IMR-90 (cell line): Measurements from ENCODE around the gene TMPRSS9. TPM values are rescaled to one million over a fixed set of nuclear protein-coding genes. Genes with fewer than 3 reads are reported as not detected.

Source experiments
- ATAC-seq: fragments of 200-7000 bp; cut with Tn5 transposase; 2 replicates; pipeline ENCODE4 v1.9.1; 2020; ENCODE audit warnings: low read depth, mild to moderate bottlenecking, moderate library complexity
- BruUV-seq: library from RNA; stranded (reverse); fragments of 400-500 nt; replicated peaks from 2 replicates; lab custom pipeline; 2021; lab: Mats Ljungman, UMichigan
- CTCF ChIA-PET: fragments of 300-600 bp; formaldehyde crosslinking; extraction: SDS; loops from one replicate; lab custom pipeline; 2021; ENCODE audit warnings: antibody characterized with exemption; lab: Yijun Ruan, JAX
- POLR2A ChIA-PET: fragments of 300-600 bp; sonication (Branson Sonifier 250); formaldehyde crosslinking; loops from one replicate; lab custom pipeline; 2022; ENCODE audit warnings: antibody characterized with exemption; ENCODE audit not compliant: unreplicated experiment; lab: Charles Lee
- DNase-seq: peaks from one replicate; pipeline ENCODE4 v3.0.0; 2013
- H2AFZ ChIP-seq: replicated peaks from 2 replicates; pipeline ENCODE3; 2013; ENCODE audit warnings: low read length, mild to moderate bottlenecking; ENCODE audit not compliant: poor library complexity
- H2AK5ac ChIP-seq: 2 replicates; pipeline ENCODE4 v1.6.1; 2013; ENCODE audit warnings: low read depth, low read length, inconsistent platforms
- H2AK9ac ChIP-seq: replicated peaks from 2 replicates; pipeline ENCODE3; 2013; ENCODE audit warnings: mild to moderate bottlenecking, low read depth, low read length, moderate library complexity; ENCODE audit not compliant: poor library complexity
- H2BK120ac ChIP-seq: 2 replicates; pipeline ENCODE4 v1.6.1; 2013; ENCODE audit warnings: low read depth, low read length, inconsistent platforms
- H2BK15ac ChIP-seq: 3 replicates; pipeline ENCODE4 v1.6.1; 2013; ENCODE audit warnings: low read depth, low read length, inconsistent platforms
- H2BK20ac ChIP-seq: 2 replicates; pipeline ENCODE4 v1.6.1; 2013; ENCODE audit warnings: low read depth, mild to moderate bottlenecking, inconsistent platforms, low read length, moderate library complexity
- H2BK5ac ChIP-seq: 2 replicates; pipeline ENCODE4 v1.6.1; 2013; ENCODE audit warnings: mild to moderate bottlenecking, low read depth, low read length, inconsistent platforms; ENCODE audit not compliant: poor library complexity, severe bottlenecking
- H3K14ac ChIP-seq: replicated peaks from 2 replicates; pipeline ENCODE4 v1.6.1; 2013; ENCODE audit warnings: low read depth, low read length, inconsistent platforms
- H3K18ac ChIP-seq: 2 replicates; pipeline ENCODE4 v1.6.1; 2013; ENCODE audit warnings: low read depth, low read length, control low read depth
- H3K23ac ChIP-seq: 2 replicates; pipeline ENCODE4 v1.6.1; 2013; ENCODE audit warnings: low read depth, low read length, inconsistent platforms
- H3K27ac ChIP-seq: 2 replicates; pipeline ENCODE4 v1.5.1; 2013; ENCODE audit warnings: mild to moderate bottlenecking, control low read depth, low read length; ENCODE audit not compliant: insufficient read depth
- H3K27me3 ChIP-seq: 2 replicates; pipeline ENCODE4 v1.6.1; 2013; ENCODE audit warnings: low read length; ENCODE audit not compliant: control insufficient read depth, insufficient read depth
- H3K36me3 ChIP-seq: 2 replicates; pipeline ENCODE4 v1.6.1; 2013; ENCODE audit warnings: low read length, mixed read lengths; ENCODE audit not compliant: control insufficient read depth, insufficient read depth
- H3K4ac ChIP-seq: 2 replicates; pipeline ENCODE4 v1.6.1; 2013; ENCODE audit warnings: low read depth, low read length, inconsistent platforms
- H3K4me1 ChIP-seq: 2 replicates; pipeline ENCODE4 v1.6.1; 2013; ENCODE audit warnings: low read length, mixed read lengths; ENCODE audit not compliant: control insufficient read depth, insufficient read depth
- H3K4me2 ChIP-seq: 2 replicates; pipeline ENCODE4 v1.6.1; 2013; ENCODE audit warnings: low read depth, mild to moderate bottlenecking, control low read depth, low read length, moderate library complexity
- H3K4me3 ChIP-seq: 2 replicates; pipeline ENCODE4 v1.5.1; 2013; ENCODE audit warnings: low read depth, mild to moderate bottlenecking, control low read depth, low read length, moderate library complexity; ENCODE audit not compliant: insufficient read depth
- H3K56ac ChIP-seq: 2 replicates; pipeline ENCODE4 v1.6.1; 2013; ENCODE audit warnings: low read length, inconsistent platforms; ENCODE audit not compliant: insufficient read depth; ENCODE audit errors: extremely low read depth
- H3K79me1 ChIP-seq, 2 experiments: 2 replicates each; pipeline ENCODE4 v1.6.1; 2013; ENCODE audit warnings: low read length in 2 of 2, inconsistent platforms in 1 of 2, low read depth in 1 of 2
- H3K9ac ChIP-seq: 2 replicates; pipeline ENCODE4 v1.6.1; 2013; ENCODE audit warnings: low read depth, low read length, control low read depth
- H3K9me1 ChIP-seq: 2 replicates; pipeline ENCODE4 v1.6.1; 2013; ENCODE audit warnings: low read length, inconsistent platforms; ENCODE audit not compliant: insufficient read depth
- H3K9me3 ChIP-seq: 2 replicates; pipeline ENCODE4 v1.6.1; 2013; ENCODE audit warnings: low read length; ENCODE audit not compliant: control insufficient read depth, insufficient read depth
- H4K20me1 ChIP-seq: 2 replicates; pipeline ENCODE4 v1.6.1; 2013; ENCODE audit warnings: low read length, inconsistent platforms; ENCODE audit not compliant: insufficient read depth
- H4K5ac ChIP-seq: 2 replicates; pipeline ENCODE4 v1.6.1; 2013; ENCODE audit warnings: mild to moderate bottlenecking, low read depth, low read length, control low read depth
- H4K8ac ChIP-seq, 2 experiments: 2 replicates each; pipeline ENCODE4 v1.6.1; 2013; ENCODE audit warnings: low read depth in 2 of 2, low read length in 2 of 2, control low read depth in 1 of 2, inconsistent platforms in 1 of 2
- H4K91ac ChIP-seq: 2 replicates; pipeline ENCODE4 v1.6.1; 2013; ENCODE audit warnings: low read depth, low read length, inconsistent platforms; ENCODE audit not compliant: insufficient read depth
- BHLHE40 ChIP-seq: fragments of 150-350 bp; IDR thresholded peaks from 2 replicates; pipeline ENCODE4 v1.6.1; 2016; ENCODE audit warnings: mild to moderate bottlenecking, low read depth, low read length
- CEBPB ChIP-seq: IDR thresholded peaks from 2 replicates; pipeline ENCODE4 v1.6.1; 2012; ENCODE audit warnings: low read depth, low read length, improper control_type of control experiment
- CHD1 ChIP-seq: IDR thresholded peaks from 2 replicates; pipeline ENCODE4 v1.6.1; 2012; ENCODE audit warnings: low read depth, low read length, improper control_type of control experiment
- ELK1 ChIP-seq: fragments of 150-350 bp; IDR thresholded peaks from 2 replicates; pipeline ENCODE4 v1.6.1; 2016; ENCODE audit warnings: low read depth, mild to moderate bottlenecking, low read length, moderate library complexity, borderline replicate concordance
- FOS ChIP-seq: fragments of 150-350 bp; IDR thresholded peaks from 2 replicates; pipeline ENCODE4 v1.6.1; 2016; ENCODE audit warnings: low read depth, low read length
- MAFK ChIP-seq: IDR thresholded peaks from 2 replicates; pipeline ENCODE4 v1.6.1; 2012; ENCODE audit warnings: low read depth, low read length, improper control_type of control experiment
- MAZ ChIP-seq: IDR thresholded peaks from 2 replicates; pipeline ENCODE4 v1.6.1; 2012; ENCODE audit warnings: low read depth, mild to moderate bottlenecking, low read length, improper control_type of control experiment, moderate library complexity, borderline replicate concordance
- MXI1 ChIP-seq: IDR thresholded peaks from 2 replicates; pipeline ENCODE4 v1.6.1; 2012; ENCODE audit warnings: low read depth, mild to moderate bottlenecking, low read length, moderate library complexity, borderline replicate concordance
- NFE2L2 ChIP-seq: fragments of 150-350 bp; IDR thresholded peaks from 2 replicates; pipeline ENCODE4 v1.6.1; 2016; ENCODE audit warnings: low read depth, mild to moderate bottlenecking, low read length
- POLR2A ChIP-seq: IDR thresholded peaks from 2 replicates; pipeline ENCODE4 v1.6.1; 2012; ENCODE audit warnings: mild to moderate bottlenecking, low read depth, low read length
- RAD21 ChIP-seq: IDR thresholded peaks from 2 replicates; pipeline ENCODE4 v1.6.1; 2012; ENCODE audit warnings: low read length, improper control_type of control experiment
- RCOR1 ChIP-seq: IDR thresholded peaks from 2 replicates; pipeline ENCODE4 v1.6.1; 2012; ENCODE audit warnings: mild to moderate bottlenecking, low read length, improper control_type of control experiment; ENCODE audit not compliant: insufficient replicate concordance
- RFX5 ChIP-seq: IDR thresholded peaks from 2 replicates; pipeline ENCODE4 v1.8.0; 2012; ENCODE audit warnings: low read depth, mild to moderate bottlenecking, low read length, moderate library complexity
- SMC3 ChIP-seq: fragments of 150-350 bp; IDR thresholded peaks from 2 replicates; pipeline ENCODE4 v1.6.1; 2016; ENCODE audit warnings: low read depth, mild to moderate bottlenecking, antibody characterized with exemption, low read length, moderate library complexity
- WGBS, 2 experiments: methylation state at CpG; one replicate each; pipeline versions ENCODE4 v1.1.5 to v1.1.7; 2013; ENCODE audit warnings: missing lambda C conversion rate in 2 of 2; ENCODE audit not compliant: insufficient read length in 1 of 2; ENCODE audit errors: extremely low coverage in 2 of 2; 5-methylcytosine and 5-hydroxymethylcytosine counted together
- dilution Hi-C: fragments of 300-500 bp; cut with HindIII; formaldehyde crosslinking; loops from one replicate; pipeline ENCODE4 v1.14.3; 2018; ENCODE audit warnings: low sequenced_read_pairs; ENCODE audit not compliant: unreplicated experiment
- in situ Hi-C: fragments of 300-500 bp; cut with MboI; formaldehyde crosslinking; loops from 3 replicates; pipeline ENCODE4 v1.14.3; 2019; ENCODE audit warnings: low sequenced_read_pairs, inconsistent platforms, mixed read lengths
- intact Hi-C: fragments of 100-400 bp; cut with micrococcal nuclease; formaldehyde crosslinking; loops from 2 replicates; pipeline ENCODE4 v1.10.0; 2022
- polyA plus RNA-seq, 3 experiments: library from polyadenylated mRNA; depleted of rRNA; stranded (reverse); fragments of >200 nt; gene quantifications; 2 replicates each; pipeline ENCODE4 v1.2.3, GENCODE V29; 2012; ENCODE audit warnings: low replicate concordance in 1 of 3
- total RNA-seq: library from RNA; depleted of rRNA; stranded (reverse); fragments of >200 nt; gene quantifications from 2 replicates; pipeline ENCODE4 v1.2.3, GENCODE V29; 2012
- TF ChIP-seq, protein P1 (sequence below): conservative IDR thresholded peaks from 2 replicates; pipeline ENCODE4 v1.5.1; 2012; ENCODE audit warnings: mild to moderate bottlenecking, low read depth, low read length, improper control_type of control experiment
- TF ChIP-seq, protein P2 (sequence below): fragments of 150-350 bp; IDR thresholded peaks from 2 replicates; pipeline ENCODE4 v1.6.1; 2017; ENCODE audit warnings: mild to moderate bottlenecking, antibody characterized with exemption, low read length, low read depth

Gene TMPRSS9
- total and polyA plus RNA-seq, 2 of the 4 experiments (the other 2 are of a cell fraction) = not detected

DNA sequence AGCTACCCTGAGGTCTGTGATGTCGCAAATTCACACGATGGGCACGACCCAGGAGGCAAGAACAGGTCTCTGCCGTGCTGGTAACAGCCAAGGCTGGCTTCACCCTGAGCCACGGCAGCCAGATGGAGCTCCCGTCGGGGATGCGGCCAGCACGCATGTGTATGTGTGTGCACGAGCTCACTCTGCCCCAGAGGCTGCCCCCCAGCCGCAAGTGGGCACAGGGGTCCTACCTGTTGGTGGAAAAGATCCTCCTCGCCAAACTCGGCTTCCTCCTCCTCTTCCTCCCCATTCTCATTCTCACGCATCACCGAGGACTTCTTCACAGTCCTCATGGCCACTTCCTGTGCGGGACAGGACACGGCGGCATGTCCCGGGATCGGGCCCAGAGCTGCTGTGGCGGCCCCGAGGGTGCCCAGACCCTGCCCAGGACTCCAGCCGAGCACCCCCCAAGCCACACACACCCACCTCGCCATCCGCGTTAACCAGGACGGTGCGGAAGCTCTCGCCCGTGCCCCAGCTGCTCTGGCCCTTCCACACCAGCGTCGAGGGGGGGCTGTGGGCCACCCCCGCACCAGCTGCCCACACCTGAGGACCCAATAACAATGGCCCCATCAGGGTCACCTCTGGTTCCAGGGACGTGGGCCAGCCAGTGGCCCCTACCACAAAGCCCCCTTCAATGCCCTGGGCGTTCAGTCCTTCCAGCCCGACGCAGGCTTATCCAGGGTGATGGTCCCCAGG, 71.4 kb downstream of the TMPRSS9 start:
- Histone ChIP-seq H4K20me1 (peaks cover 16% of the 10 kb centered on the region), H2AK9ac (peak overlapping the region; percentile 50), H3K36me3 (peaks cover 30% of the 10 kb centered on the region), H3K4ac (no peak overlapping the region), H2BK5ac (no peak overlapping the region), H3K9me3 (no peaks in the 10 kb centered on the region), H4K91ac (no peak overlapping the region), H2AFZ (no peak overlapping the region), H2BK15ac (no peak overlapping the region), H2BK120ac (no peak overlapping the region), H4K8ac (no peak overlapping the region), H3K27ac (no peak overlapping the region), H3K23ac (no peak overlapping the region), H3K9ac (no peak overlapping the region), H4K5ac (no peak overlapping the region), H3K56ac (no peak overlapping the region), H3K27me3 (no peaks in the 10 kb centered on the region), H3K18ac (no peak overlapping the region), H2AK5ac (no peak overlapping the region), H3K4me2 (no peak overlapping the region), H3K79me1 (peaks cover 9 to 19% of the 10 kb centered on the region in 2 experiments; a peak in 3 of 4 replicates), H2BK20ac (no peak overlapping the region), H3K4me1 (peaks cover 3% of the 10 kb centered on the region), H3K4me3 (no peak overlapping the region), H3K9me1 (no peaks in the 10 kb centered on the region), H3K14ac (no peak overlapping the region)
- DNase-seq (no peak), ATAC-seq (no peak)
- intact Hi-C loops = no loop called here
- dilution Hi-C loops = no loop called here
- 89% methylated on average over 24 of the region's 37 CpGs; no CpG with 5 or more reads in 1 of the 2 experiments for WGBS, 2 experiments
- TF ChIP-seq RCOR1 (no peak), CEBPB (no peak), RFX5 (no peak), BHLHE40 (no peak), FOS (no peak), SMC3 (no peak), MXI1 (no peak), RAD21 (no peak), MAFK (no peak), ELK1 (no peak), NFE2L2 (no peak), MAZ (no peak), CHD1 (no peak), POLR2A (no peak)
- TF ChIP-seq, protein P1, sequence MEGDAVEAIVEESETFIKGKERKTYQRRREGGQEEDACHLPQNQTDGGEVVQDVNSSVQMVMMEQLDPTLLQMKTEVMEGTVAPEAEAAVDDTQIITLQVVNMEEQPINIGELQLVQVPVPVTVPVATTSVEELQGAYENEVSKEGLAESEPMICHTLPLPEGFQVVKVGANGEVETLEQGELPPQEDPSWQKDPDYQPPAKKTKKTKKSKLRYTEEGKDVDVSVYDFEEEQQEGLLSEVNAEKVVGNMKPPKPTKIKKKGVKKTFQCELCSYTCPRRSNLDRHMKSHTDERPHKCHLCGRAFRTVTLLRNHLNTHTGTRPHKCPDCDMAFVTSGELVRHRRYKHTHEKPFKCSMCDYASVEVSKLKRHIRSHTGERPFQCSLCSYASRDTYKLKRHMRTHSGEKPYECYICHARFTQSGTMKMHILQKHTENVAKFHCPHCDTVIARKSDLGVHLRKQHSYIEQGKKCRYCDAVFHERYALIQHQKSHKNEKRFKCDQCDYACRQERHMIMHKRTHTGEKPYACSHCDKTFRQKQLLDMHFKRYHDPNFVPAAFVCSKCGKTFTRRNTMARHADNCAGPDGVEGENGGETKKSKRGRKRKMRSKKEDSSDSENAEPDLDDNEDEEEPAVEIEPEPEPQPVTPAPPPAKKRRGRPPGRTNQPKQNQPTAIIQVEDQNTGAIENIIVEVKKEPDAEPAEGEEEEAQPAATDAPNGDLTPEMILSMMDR = no peak
- TF ChIP-seq, protein P2, sequence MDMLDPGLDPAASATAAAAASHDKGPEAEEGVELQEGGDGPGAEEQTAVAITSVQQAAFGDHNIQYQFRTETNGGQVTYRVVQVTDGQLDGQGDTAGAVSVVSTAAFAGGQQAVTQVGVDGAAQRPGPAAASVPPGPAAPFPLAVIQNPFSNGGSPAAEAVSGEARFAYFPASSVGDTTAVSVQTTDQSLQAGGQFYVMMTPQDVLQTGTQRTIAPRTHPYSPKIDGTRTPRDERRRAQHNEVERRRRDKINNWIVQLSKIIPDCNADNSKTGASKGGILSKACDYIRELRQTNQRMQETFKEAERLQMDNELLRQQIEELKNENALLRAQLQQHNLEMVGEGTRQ = no peak
- CTCF ChIA-PET = no interaction called here
- in situ Hi-C loops = no loop called here
- no TSS peak for BruUV-seq
- POLR2A ChIA-PET = no interaction called here
